Inferior parietal cortex (tissue), 1 donor: ENCODE results near the gene TLR10.
A peak's percentile ranks its signal among the peaks of the same experiment; 100 is the strongest.
"Not testable (repeated sequence)": the region's sequence is repeated elsewhere in the genome, so short reads cannot be mapped to it uniquely, and the experiment has no call there.

Source experiments
- DNase-seq: peaks from one replicate; pipeline ENCODE4 v3.0.0-alpha.2; 2016; ENCODE audit errors: extremely low spot score

TLR10 gene

GRCh38 chr4:38782452-38783108, at the start of gene TLR10:
Gene TLR10 (minus strand): TSS chr4:38782990. CDS start chr4:38775590, 7,400 bp downstream.
- DNase-seq, result peak; percentile 69

GRCh38 chr4:38832206-38832605, 49.4 kb upstream of the TLR10 start:
- DNase-seq, result no peak

DNA sequence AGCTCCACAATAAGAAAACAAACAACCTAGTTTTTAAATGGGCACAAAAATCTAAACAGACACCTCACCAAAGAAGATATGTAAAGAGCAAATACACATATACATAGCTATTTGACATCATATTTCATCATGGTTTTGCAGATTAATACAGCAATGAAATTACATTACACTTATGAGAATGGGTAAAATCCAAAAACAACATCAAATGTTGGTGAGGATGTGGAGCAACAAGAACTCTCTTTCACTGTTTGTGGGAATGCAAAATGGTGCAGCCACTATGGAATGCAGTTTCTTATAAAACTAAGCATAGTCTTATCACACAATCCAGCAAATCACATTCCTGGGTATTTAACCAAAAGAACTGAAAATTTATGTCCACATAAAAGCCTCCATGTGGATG, 48.9 kb upstream of the TLR10 start:
- no peak for DNase-seq

DNA sequence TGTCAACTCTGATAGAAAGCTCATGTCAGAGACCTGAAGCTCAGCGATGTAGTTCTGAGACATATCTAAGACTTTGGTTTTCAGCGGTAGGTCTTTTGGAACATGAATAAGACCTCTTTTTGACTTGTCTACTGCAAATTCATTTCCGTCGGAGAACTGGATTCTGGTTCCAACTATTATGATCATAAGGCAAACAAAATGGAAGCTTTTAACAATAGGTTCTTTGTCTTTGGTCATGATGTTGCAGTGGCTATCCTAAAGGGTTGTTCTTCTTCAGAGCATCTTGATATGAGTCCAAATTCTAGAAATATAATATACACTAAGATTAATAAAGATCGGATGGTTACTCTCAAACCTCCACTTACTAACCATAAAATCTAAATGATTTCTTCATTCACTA, 46.4 kb upstream of the TLR10 start:
- DNase-seq, result no peak

DNA sequence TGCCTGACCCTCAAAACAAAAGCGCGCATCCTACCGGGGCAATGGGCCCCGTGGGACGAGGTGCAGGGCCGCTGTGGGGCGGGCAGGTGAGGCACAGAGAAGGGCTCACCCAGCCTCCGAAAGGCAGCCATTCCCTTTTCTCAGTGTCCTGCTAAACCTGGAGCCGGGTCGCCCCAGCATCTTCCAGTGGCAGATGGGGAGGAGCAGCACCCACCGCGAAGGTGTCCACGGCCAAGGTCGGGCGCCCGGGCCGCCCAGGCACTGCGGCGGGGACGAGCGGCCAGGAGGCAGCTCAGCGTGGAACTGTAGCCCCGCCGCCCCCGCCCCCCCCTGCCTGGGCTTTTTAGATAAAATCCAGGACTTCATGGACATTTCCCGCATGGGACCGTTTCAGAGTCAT, 41.0 kb upstream of the TLR10 start:
- no peak for DNase-seq

GRCh38 chr4:38822748-38823303, 40.0 kb upstream of the TLR10 start:
- DNase-seq, result no peak

DNA sequence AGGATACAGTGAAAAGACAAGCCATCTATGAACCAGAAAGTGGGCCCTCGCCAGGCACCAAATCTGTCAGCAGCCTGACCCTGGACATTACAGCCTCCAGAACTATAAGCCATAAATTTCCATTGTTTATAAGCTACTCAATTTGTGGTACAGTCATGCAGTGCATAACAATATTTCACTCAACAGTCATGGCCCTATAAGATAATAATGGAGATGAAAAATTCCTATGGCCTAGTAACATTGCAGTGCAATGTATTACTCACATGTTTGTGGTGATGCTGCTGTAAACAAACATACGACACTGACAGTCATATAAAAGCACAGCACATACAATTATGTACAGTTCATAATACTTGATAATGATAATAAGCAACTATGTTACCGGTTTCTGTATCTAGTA, 38.9 kb upstream of the TLR10 start:
- DNase-seq, result no peak

DNA sequence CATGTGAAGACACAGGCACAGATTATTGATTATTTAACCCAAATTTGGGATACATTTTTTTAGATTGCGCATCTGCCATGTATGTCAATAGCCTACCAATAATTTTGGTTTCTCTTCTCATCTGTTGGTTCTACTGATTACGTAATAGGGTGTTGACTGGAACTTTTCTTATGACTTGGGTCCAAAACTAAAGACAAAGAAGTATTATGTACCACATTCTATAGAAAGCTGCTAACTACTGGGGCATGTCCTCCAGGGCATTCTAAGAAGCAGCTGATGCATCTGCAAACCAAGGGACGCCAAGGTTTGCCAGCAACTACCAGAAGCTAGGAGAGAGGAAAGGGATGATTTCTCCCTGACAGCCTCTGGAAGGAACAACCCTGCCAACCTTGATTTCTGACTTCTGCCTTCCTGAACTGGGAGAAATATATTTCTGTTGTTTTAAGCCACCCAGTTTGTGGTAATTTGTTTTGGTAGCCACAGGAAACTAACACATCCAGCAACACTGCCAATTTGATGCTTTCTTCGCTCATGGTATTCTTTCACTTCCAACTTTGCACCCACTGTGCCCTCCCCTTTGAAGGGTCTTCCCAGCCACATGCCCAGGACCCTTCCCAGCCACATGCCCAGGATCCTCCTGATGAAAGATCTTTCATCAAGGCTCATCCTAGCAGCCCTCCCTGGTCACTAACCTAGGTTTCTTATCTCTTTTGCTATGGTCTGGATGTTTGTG, 37.7 kb upstream of the TLR10 start:
- DNase-seq, result no peak

- DNase-seq, result no peak
Observed at GRCh38 chr4:38819569-38819968, 36.8 kb upstream of the TLR10 start.

DNA sequence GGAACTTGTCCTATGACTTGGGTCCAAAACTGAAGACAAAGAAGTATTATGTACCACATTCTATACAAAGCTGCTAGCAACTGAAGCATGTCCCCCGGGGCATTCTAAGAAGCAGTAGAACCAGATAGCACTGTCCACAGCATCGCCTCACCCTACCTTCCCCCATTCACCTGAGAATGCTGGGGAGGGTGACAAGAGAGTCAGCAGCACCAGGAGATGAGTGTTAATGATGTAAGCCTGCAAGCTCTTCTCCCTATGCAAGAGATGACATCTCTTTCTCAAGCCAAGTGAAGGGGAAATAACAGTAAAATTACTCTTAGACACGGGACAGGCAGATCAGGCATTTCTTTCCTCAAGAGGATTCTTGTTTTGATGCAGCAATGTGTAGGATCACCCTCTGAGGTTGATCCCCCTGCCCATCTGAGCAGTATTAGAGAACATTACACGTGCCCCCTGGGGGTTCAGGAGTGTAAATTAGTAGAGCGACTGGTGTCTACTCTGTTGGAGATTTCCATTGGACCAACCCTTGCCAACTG, 35.7 kb upstream of the TLR10 start:
- DNase-seq, result no peak

GRCh38 chr4:38815885-38816782, 33.3 kb upstream of the TLR10 start:
- peak; percentile 21 for DNase-seq

DNA sequence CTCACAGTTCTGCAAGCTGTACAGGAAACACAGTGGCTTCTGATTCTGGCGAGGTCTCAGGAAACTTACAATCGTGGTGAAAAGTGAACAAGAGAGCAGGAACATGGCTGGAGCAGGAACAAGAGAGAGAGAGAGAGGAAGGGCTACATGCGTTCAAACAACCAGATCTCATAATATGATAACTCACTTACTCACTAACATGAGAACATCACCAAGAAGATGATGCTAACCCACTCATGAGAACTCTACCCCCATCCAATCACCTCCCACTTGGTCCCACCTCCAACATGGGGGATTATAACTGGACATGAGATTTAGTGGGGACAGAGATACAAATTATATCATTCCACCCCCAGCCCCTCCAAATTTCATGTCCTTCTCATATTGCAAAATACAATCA, 31.6 kb upstream of the TLR10 start:
- DNase-seq, result no peak

- no peak for DNase-seq
Observed at GRCh38 chr4:38811297-38811696, 28.5 kb upstream of the TLR10 start.

GRCh38 chr4:38807462-38807861, 24.7 kb upstream of the TLR10 start:
- DNase-seq, result not testable (repeated sequence)

DNA sequence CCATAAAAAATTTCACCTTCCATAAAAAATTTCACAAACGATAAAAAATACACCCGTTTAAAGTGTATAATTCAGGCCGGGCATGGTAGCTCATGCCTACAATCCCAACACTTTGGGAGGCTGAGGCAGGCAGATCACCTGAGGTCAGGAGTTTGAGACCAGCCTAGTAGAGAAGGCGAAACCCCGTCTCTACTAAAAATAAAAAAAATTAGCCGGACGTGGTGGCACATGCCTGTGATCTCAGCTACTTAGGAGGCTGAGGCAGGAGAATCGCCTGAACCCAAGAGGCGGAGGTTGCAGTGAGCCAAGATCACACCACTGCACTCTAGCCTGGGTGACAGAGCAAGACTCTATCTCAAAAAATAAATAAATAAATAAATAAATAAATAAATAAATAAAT, 23.5 kb upstream of the TLR10 start:
- DNase-seq, result not testable (repeated sequence)

DNA sequence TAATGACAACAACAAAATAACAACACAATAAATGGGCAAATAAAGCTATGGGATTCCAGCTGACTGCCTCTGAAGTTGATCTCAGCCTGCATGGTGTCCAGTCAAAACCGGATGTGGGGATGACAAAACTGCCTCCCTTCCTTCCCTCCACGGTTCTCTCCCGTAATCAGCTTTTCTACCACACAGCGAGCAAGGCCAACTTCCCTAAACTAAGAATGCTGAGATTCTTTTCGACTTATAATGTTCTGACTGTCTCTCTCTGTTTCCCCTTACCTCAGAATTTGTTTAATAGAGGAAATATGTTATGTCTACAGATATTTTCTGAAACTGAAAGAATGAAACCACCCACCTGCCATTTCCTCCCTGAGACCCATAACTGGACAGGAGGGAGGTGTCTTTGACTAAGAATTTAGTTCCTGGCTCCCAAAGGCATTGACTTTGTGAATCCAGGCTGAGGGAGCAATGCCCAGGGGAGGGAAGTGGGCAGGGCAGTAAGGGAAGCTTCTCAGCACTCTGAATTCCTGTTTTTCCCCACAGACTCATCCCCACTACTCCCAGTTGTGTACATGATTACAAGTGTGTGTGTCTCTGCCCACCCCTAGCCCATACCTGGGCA, 22.8 kb upstream of the TLR10 start:
- peak; percentile 20 for DNase-seq

DNA sequence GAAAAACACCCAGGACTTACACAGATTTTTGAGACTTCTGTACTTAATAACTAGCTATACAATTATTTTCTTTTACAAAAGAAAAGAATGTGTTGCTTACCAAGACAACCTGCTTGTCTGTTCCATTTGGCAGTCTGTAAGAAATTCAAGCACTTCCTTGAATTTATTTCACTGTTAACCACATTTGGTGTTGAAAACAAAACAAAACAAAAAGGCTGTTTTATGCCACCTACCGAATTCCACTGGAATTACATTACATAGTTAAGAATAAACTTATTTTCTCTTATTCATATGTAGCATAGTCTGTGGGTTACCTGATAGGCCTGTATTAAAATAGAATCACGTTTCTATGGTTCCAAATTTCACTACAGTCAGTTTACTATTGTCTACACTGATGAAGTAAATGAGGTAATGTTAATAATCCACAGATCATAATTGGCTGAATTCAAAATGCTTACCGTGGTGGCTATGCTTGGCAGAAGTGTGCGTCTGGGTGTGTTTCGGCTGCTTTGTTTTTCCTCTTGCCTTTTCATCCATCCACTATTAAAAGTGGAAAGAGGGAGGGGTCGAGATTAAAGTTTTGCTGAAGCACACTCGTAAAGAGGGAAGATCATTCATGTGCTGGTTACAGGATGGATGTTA, 22.0 kb upstream of the TLR10 start, which contains the start of gene TLR1:
TLR1 (minus strand) TSS at position 138 of the 642 bp plus-strand sequence. CDS start 5,960 bp downstream, outside the sequence.
- DNase-seq, result peak; percentile 76

- DNase-seq, result peak; percentile 41
Observed at GRCh38 chr4:38803833-38804653, 21.3 kb upstream of the TLR10 start.

GRCh38 chr4:38802561-38803355, 20.0 kb upstream of the TLR10 start:
- no peak for DNase-seq
